DND-41 (cell line): ENCODE measurements around the gene CCDC192.

ENCODE experiments used
- CTCF ChIP-seq: IDR thresholded peaks from 2 replicates; pipeline ENCODE4 v1.5.1; 2012; ENCODE audit warnings: borderline replicate concordance, low read length, moderate library complexity, mild to moderate bottlenecking; ENCODE audit not compliant: poor library complexity, severe bottlenecking; ENCODE audit errors: extremely low read depth
- EZH2 ChIP-seq: IDR thresholded peaks from 3 replicates; pipeline ENCODE4 v1.6.1; 2012; ENCODE audit warnings: borderline replicate concordance, low read depth, mild to moderate bottlenecking, moderate library complexity, low read length, inconsistent platforms; ENCODE audit not compliant: severe bottlenecking

- TF ChIP-seq CTCF, result no peak
- no peak for TF ChIP-seq EZH2
Measured at GRCh38 chr5:127851964-127852363, 148.8 kb downstream of the CCDC192 start.
